ENCODE results near the gene C15orf61.

C15orf61 gene

GRCh38 chr15:67528513-67528912, 7.6 kb downstream of the C15orf61 start:
- H3K4me3 ChIP-seq (ENCODE audit: low read depth in 1 of 2, low read length in 1 of 2): no peak overlapping the region
- no peaks in the 10 kb centered on the region for H3K4me1 ChIP-seq (ENCODE audit: control insufficient read depth in 1 of 2, insufficient read depth in 1 of 2, low read depth in 1 of 2, low read length in 1 of 2)

GRCh38 chr15:67531379-67531914, 10.5 kb downstream of the C15orf61 start:
- Histone ChIP-seq H3K27me3 (no peaks in the 10 kb centered on the region), H3K9me3 (no peaks in the 10 kb centered on the region), H3K4me1 (ENCODE audit: control insufficient read depth in 1 of 2, insufficient read depth in 1 of 2, low read depth in 1 of 2, low read length in 1 of 2) (no peaks in the 10 kb centered on the region), H3K4me3 (ENCODE audit: low read depth in 1 of 2, low read length in 1 of 2) (no peak overlapping the region), H3K27ac (no peak overlapping the region), H3K36me3 (no peaks in the 10 kb centered on the region)
- TF ChIP-seq CTCF (IDR thresholded peaks at IDR 0.05): no peak

More at GRCh38 chr15:67528513-67528912, 7.6 kb downstream of the C15orf61 start:
- TF ChIP-seq CTCF (IDR thresholded peaks at IDR 0.05): no peak
- Histone ChIP-seq H3K36me3 (no peaks in the 10 kb centered on the region), H3K27ac (no peak overlapping the region), H3K27me3 (no peaks in the 10 kb centered on the region), H3K9me3 (no peaks in the 10 kb centered on the region)

GRCh38 chr15:67533873-67534272, 12.9 kb downstream of the C15orf61 start:
- H3K36me3 ChIP-seq: no peaks in the 10 kb centered on the region
- H3K27ac ChIP-seq: no peak overlapping the region
- H3K9me3 ChIP-seq: no peaks in the 10 kb centered on the region
- no peaks in the 10 kb centered on the region for H3K4me1 ChIP-seq (ENCODE audit: control insufficient read depth in 1 of 2, insufficient read depth in 1 of 2, low read depth in 1 of 2, low read length in 1 of 2)
- H3K27me3 ChIP-seq: no peaks in the 10 kb centered on the region
- TF ChIP-seq CTCF (IDR thresholded peaks at IDR 0.05): no peak
- no peak overlapping the region for H3K4me3 ChIP-seq (ENCODE audit: low read depth in 1 of 2, low read length in 1 of 2)

- H3K4me1 ChIP-seq (ENCODE audit: control insufficient read depth in 1 of 2, insufficient read depth in 1 of 2, low read depth in 1 of 2, low read length in 1 of 2): no peaks in the 10 kb centered on the region
- H3K9me3 ChIP-seq: no peaks in the 10 kb centered on the region
- no peaks in the 10 kb centered on the region for H3K27me3 ChIP-seq
- H3K36me3 ChIP-seq: no peaks in the 10 kb centered on the region
- H3K27ac ChIP-seq: no peak overlapping the region
- H3K4me3 ChIP-seq (ENCODE audit: low read depth in 1 of 2, low read length in 1 of 2): no peak overlapping the region
- TF ChIP-seq CTCF (IDR thresholded peaks at IDR 0.05): no peak
Observed at GRCh38 chr15:67534360-67534759, 13.4 kb downstream of the C15orf61 start.

GRCh38 chr15:67537771-67538170, 16.8 kb downstream of the C15orf61 start:
- Histone ChIP-seq H3K4me3 (ENCODE audit: low read depth in 1 of 2, low read length in 1 of 2) (no peak overlapping the region), H3K36me3 (no peaks in the 10 kb centered on the region), H3K4me1 (ENCODE audit: control insufficient read depth in 1 of 2, insufficient read depth in 1 of 2, low read depth in 1 of 2, low read length in 1 of 2) (peaks cover 5 to 12% of the 10 kb centered on the region in 2 experiments), H3K27me3 (no peaks in the 10 kb centered on the region), H3K27ac (no peak overlapping the region), H3K9me3 (no peaks in the 10 kb centered on the region)
- no peak for TF ChIP-seq CTCF (IDR thresholded peaks at IDR 0.05)
